Measurements from ENCODE around the gene NTSR1.
A peak's percentile ranks its signal among the peaks of the same experiment; 100 is the strongest.

NTSR1 gene

DNA sequence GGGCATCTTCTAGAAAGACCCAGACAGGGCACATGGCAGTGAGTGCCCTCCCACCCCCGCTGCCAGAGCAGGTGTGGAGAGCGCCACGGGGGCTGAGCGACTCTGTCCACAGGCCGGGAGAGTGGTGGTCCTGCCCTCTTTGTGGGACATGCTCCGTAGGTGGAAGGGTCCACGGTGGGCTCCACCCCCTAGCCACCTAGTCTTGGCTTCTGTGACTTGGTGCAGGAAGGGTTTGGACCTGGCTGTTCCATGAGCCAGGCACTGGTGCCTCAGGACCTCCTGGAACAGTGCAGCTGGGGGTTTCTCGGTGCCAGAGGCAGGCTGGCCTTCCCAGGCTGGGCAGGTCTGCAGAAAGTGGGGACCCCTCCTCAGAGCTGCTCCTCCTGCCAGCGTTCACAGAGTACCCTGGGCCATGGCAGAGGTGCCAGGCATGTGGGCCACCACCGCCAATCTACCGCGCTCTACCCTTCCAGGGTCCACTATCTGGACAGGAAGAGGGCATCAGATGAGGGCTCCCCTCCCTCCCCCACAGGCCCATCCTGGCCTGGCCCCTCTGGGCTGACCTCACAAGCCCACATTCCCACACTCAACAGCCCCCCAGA lies 43.4 kb upstream of the NTSR1 start:
- H3K4me1 ChIP-seq (ENCODE audit: control insufficient read depth in 1 of 2, insufficient read depth in 2 of 2, low read length in 2 of 2) = peaks cover 23 to 37% of the 10 kb centered on the region in 2 donors
- no peaks in the 10 kb centered on the region for H3K9me3 ChIP-seq (ENCODE audit: control insufficient read depth in 1 of 2, low read length in 2 of 2)
- no peaks in the 10 kb centered on the region for H3K27me3 ChIP-seq (ENCODE audit: control insufficient read depth in 1 of 2, insufficient read depth in 2 of 2, low read length in 2 of 2)
- no peak overlapping the region for H3K27ac ChIP-seq (ENCODE audit: low read depth, low read length)
- H3K4me3 ChIP-seq (ENCODE audit: low read depth in 1 of 2, low read length in 2 of 2) = no peak overlapping the region
- no peak overlapping the region for H3K9ac ChIP-seq (ENCODE audit: low read depth in 1 of 2, low read length in 2 of 2)
- H3K36me3 ChIP-seq (ENCODE audit: control insufficient read depth in 1 of 2, insufficient read depth in 2 of 2, low read length in 2 of 2) = no peaks in the 10 kb centered on the region

DNA sequence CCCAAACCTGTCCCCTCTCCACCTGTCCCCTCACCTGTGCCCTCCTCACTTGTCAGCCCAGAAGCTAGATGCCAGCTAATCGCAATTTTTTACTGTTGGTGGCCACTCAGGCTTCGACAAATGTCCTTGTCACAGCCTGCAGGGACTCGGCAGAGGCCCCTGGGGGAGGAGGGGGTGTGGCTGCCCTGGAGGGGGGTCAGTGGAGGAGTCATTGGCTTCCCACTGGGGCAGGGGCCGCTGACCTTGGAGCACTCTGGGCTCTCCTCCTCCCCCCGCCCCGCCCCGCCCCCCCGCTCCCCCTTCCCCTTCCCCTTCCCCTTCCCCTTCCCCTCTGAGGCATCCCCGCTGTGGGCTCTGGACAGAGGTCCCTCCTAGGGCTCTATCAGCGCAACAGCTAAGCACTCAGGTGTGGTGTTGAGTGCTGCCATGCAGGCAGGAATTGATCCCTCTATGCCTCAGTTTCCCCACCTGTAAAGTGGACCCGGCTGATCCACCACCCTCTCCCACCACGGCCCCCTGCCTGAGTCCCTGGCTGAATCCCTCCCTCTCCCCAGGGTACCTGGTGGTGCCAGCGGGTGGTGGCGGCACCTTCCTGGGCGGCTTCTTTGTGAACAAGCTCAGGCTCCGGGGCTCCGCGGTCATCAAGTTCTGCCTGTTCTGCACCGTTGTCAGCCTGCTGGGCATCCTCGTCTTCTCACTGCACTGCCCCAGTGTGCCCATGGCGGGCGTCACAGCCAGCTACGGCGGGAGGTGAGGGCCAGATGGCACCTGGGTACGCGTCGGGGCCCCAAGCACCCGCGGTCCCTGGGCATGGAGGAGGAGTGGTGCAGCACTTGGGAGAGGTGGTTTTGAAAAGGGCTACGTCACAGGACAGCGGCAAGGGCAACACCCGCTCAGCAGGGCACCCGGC lies 42.6 kb upstream of the NTSR1 start:
- Histone ChIP-seq H3K9ac (ENCODE audit: low read depth in 1 of 2, low read length in 2 of 2) (peak overlapping the region; percentile 34 to 48), H3K36me3 (ENCODE audit: control insufficient read depth in 1 of 2, insufficient read depth in 2 of 2, low read length in 2 of 2) (no peaks in the 10 kb centered on the region), H3K4me3 (ENCODE audit: low read depth in 1 of 2, low read length in 2 of 2) (peak overlapping the region in 1 of 2 donors; percentile 23), H3K27ac (ENCODE audit: low read depth, low read length) (no peak overlapping the region), H3K27me3 (ENCODE audit: control insufficient read depth in 1 of 2, insufficient read depth in 2 of 2, low read length in 2 of 2) (no peaks in the 10 kb centered on the region), H3K9me3 (ENCODE audit: control insufficient read depth in 1 of 2, low read length in 2 of 2) (no peaks in the 10 kb centered on the region), H3K4me1 (ENCODE audit: control insufficient read depth in 1 of 2, insufficient read depth in 2 of 2, low read length in 2 of 2) (peaks cover 23 to 37% of the 10 kb centered on the region in 2 donors)

- peak overlapping the region; percentile 34 to 48 for H3K9ac ChIP-seq (ENCODE audit: low read depth in 1 of 2, low read length in 2 of 2)
- H3K27ac ChIP-seq (ENCODE audit: low read depth, low read length) = no peak overlapping the region
- H3K36me3 ChIP-seq (ENCODE audit: control insufficient read depth in 1 of 2, insufficient read depth in 2 of 2, low read length in 2 of 2) = no peaks in the 10 kb centered on the region
- H3K9me3 ChIP-seq (ENCODE audit: control insufficient read depth in 1 of 2, low read length in 2 of 2) = no peaks in the 10 kb centered on the region
- H3K4me1 ChIP-seq (ENCODE audit: control insufficient read depth in 1 of 2, insufficient read depth in 2 of 2, low read length in 2 of 2) = peaks cover 23 to 37% of the 10 kb centered on the region in 2 donors
- H3K27me3 ChIP-seq (ENCODE audit: control insufficient read depth in 1 of 2, insufficient read depth in 2 of 2, low read length in 2 of 2) = no peaks in the 10 kb centered on the region
- H3K4me3 ChIP-seq (ENCODE audit: low read depth in 1 of 2, low read length in 2 of 2) = peak overlapping the region in 1 of 2 donors; percentile 23
Observed at GRCh38 chr20:62666736-62667529, 41.7 kb upstream of the NTSR1 start.

- Histone ChIP-seq H3K36me3 (ENCODE audit: control insufficient read depth in 1 of 2, insufficient read depth in 2 of 2, low read length in 2 of 2) (no peaks in the 10 kb centered on the region), H3K27me3 (ENCODE audit: control insufficient read depth in 1 of 2, insufficient read depth in 2 of 2, low read length in 2 of 2) (no peaks in the 10 kb centered on the region), H3K9ac (ENCODE audit: low read depth in 1 of 2, low read length in 2 of 2) (peak overlapping the region; percentile 4 to 34), H3K4me3 (ENCODE audit: low read depth in 1 of 2, low read length in 2 of 2) (no peak overlapping the region), H3K9me3 (ENCODE audit: control insufficient read depth in 1 of 2, low read length in 2 of 2) (no peaks in the 10 kb centered on the region), H3K4me1 (ENCODE audit: control insufficient read depth in 1 of 2, insufficient read depth in 2 of 2, low read length in 2 of 2) (peaks cover 23 to 35% of the 10 kb centered on the region in 2 donors), H3K27ac (ENCODE audit: low read depth, low read length) (no peak overlapping the region)
Observed at GRCh38 chr20:62667530-62668440, 40.9 kb upstream of the NTSR1 start.

GRCh38 chr20:62668441-62669027 lies 40.1 kb upstream of the NTSR1 start:
- H3K27ac ChIP-seq (ENCODE audit: low read depth, low read length) = no peak overlapping the region
- H3K36me3 ChIP-seq (ENCODE audit: control insufficient read depth in 1 of 2, insufficient read depth in 2 of 2, low read length in 2 of 2) = no peaks in the 10 kb centered on the region
- H3K9ac ChIP-seq (ENCODE audit: low read depth in 1 of 2, low read length in 2 of 2) = no peak overlapping the region
- H3K9me3 ChIP-seq (ENCODE audit: control insufficient read depth in 1 of 2, low read length in 2 of 2) = no peaks in the 10 kb centered on the region
- H3K4me3 ChIP-seq (ENCODE audit: low read depth in 1 of 2, low read length in 2 of 2) = no peak overlapping the region
- H3K4me1 ChIP-seq (ENCODE audit: control insufficient read depth in 1 of 2, insufficient read depth in 2 of 2, low read length in 2 of 2) = peaks cover 23 to 35% of the 10 kb centered on the region in 2 donors
- H3K27me3 ChIP-seq (ENCODE audit: control insufficient read depth in 1 of 2, insufficient read depth in 2 of 2, low read length in 2 of 2) = no peaks in the 10 kb centered on the region

DNA sequence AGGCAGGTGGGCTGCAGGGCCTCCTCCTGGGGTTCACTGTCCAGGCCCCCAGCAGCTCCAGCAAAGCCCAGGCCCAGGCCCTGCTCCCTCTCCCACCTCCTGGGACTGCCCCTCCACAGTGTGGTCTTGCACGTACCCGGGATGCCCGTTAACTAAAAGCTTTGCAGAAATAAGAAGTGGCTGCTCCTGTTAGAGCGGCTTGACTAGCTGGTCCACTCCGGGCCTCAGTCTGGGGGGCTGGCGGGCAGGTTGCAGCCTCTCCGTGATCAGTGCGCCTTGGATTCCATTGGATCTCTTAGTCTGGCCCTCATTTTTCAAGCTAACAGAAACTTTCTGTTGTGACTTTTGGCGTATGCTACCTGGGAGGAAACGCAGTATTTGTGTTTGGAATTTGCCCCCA lies 39.4 kb upstream of the NTSR1 start:
- H3K4me1 ChIP-seq (ENCODE audit: control insufficient read depth in 1 of 2, insufficient read depth in 2 of 2, low read length in 2 of 2) = peaks cover 23 to 35% of the 10 kb centered on the region in 2 donors
- no peaks in the 10 kb centered on the region for H3K9me3 ChIP-seq (ENCODE audit: control insufficient read depth in 1 of 2, low read length in 2 of 2)
- H3K27ac ChIP-seq (ENCODE audit: low read depth, low read length) = no peak overlapping the region
- peak overlapping the region; percentile 33 to 38 for H3K9ac ChIP-seq (ENCODE audit: low read depth in 1 of 2, low read length in 2 of 2)
- no peaks in the 10 kb centered on the region for H3K36me3 ChIP-seq (ENCODE audit: control insufficient read depth in 1 of 2, insufficient read depth in 2 of 2, low read length in 2 of 2)
- no peak overlapping the region for H3K4me3 ChIP-seq (ENCODE audit: low read depth in 1 of 2, low read length in 2 of 2)
- H3K27me3 ChIP-seq (ENCODE audit: control insufficient read depth in 1 of 2, insufficient read depth in 2 of 2, low read length in 2 of 2) = no peaks in the 10 kb centered on the region

DNA sequence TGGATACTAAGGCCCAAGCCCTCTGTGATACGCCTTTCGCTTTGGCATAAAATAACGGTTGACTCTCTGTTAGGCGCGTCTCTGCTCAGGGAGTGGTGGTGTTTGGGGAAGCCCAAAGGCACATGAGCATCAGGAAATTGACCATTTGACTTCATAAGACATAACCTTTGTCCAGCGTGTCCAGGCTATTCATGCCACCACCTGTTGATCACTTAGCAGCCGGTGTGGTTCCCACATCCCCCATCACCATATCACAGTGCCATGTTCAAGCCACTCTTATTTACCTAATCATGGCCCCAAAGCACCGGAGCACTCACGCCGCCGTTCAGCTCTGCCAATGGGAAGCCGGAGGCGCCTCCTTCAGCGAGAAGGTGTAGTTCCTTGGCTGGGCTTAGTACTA lies 38.5 kb upstream of the NTSR1 start:
- H3K9me3 ChIP-seq (ENCODE audit: control insufficient read depth in 1 of 2, low read length in 2 of 2) = no peaks in the 10 kb centered on the region
- peaks cover 23 to 35% of the 10 kb centered on the region in 2 donors for H3K4me1 ChIP-seq (ENCODE audit: control insufficient read depth in 1 of 2, insufficient read depth in 2 of 2, low read length in 2 of 2)
- H3K27me3 ChIP-seq (ENCODE audit: control insufficient read depth in 1 of 2, insufficient read depth in 2 of 2, low read length in 2 of 2) = no peaks in the 10 kb centered on the region
- H3K9ac ChIP-seq (ENCODE audit: low read depth in 1 of 2, low read length in 2 of 2) = no peak overlapping the region
- no peak overlapping the region for H3K4me3 ChIP-seq (ENCODE audit: low read depth in 1 of 2, low read length in 2 of 2)
- no peak overlapping the region for H3K27ac ChIP-seq (ENCODE audit: low read depth, low read length)
- no peaks in the 10 kb centered on the region for H3K36me3 ChIP-seq (ENCODE audit: control insufficient read depth in 1 of 2, insufficient read depth in 2 of 2, low read length in 2 of 2)

GRCh38 chr20:62670998-62671397 lies 37.6 kb upstream of the NTSR1 start:
- H3K9me3 ChIP-seq (ENCODE audit: control insufficient read depth in 1 of 2, low read length in 2 of 2) = no peaks in the 10 kb centered on the region
- peaks cover 23 to 35% of the 10 kb centered on the region in 2 donors for H3K4me1 ChIP-seq (ENCODE audit: control insufficient read depth in 1 of 2, insufficient read depth in 2 of 2, low read length in 2 of 2)
- no peak overlapping the region for H3K27ac ChIP-seq (ENCODE audit: low read depth, low read length)
- no peak overlapping the region for H3K9ac ChIP-seq (ENCODE audit: low read depth in 1 of 2, low read length in 2 of 2)
- no peaks in the 10 kb centered on the region for H3K36me3 ChIP-seq (ENCODE audit: control insufficient read depth in 1 of 2, insufficient read depth in 2 of 2, low read length in 2 of 2)
- no peaks in the 10 kb centered on the region for H3K27me3 ChIP-seq (ENCODE audit: control insufficient read depth in 1 of 2, insufficient read depth in 2 of 2, low read length in 2 of 2)
- H3K4me3 ChIP-seq (ENCODE audit: low read depth in 1 of 2, low read length in 2 of 2) = no peak overlapping the region

DNA sequence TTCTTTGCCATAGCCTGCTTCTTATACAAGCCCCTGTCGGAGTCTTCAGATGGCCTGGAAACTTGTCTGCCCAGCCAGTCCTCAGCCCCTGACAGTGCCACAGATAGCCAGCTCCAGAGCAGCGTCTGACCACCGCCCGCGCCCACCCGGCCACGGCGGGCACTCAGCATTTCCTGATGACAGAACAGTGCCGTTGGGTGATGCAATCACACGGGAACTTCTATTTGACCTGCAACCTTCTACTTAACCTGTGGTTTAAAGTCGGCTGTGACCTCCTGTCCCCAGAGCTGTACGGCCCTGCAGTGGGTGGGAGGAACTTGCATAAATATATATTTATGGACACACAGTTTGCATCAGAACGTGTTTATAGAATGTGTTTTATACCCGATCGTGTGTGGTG lies 36.9 kb upstream of the NTSR1 start:
- Histone ChIP-seq H3K36me3 (ENCODE audit: control insufficient read depth in 1 of 2, insufficient read depth in 2 of 2, low read length in 2 of 2) (no peaks in the 10 kb centered on the region), H3K9me3 (ENCODE audit: control insufficient read depth in 1 of 2, low read length in 2 of 2) (no peaks in the 10 kb centered on the region), H3K27ac (ENCODE audit: low read depth, low read length) (no peak overlapping the region), H3K4me3 (ENCODE audit: low read depth in 1 of 2, low read length in 2 of 2) (no peak overlapping the region), H3K4me1 (ENCODE audit: control insufficient read depth in 1 of 2, insufficient read depth in 2 of 2, low read length in 2 of 2) (peaks cover 21 to 28% of the 10 kb centered on the region in 2 donors), H3K27me3 (ENCODE audit: control insufficient read depth in 1 of 2, insufficient read depth in 2 of 2, low read length in 2 of 2) (no peaks in the 10 kb centered on the region), H3K9ac (ENCODE audit: low read depth in 1 of 2, low read length in 2 of 2) (no peak overlapping the region)
